Measurements from ENCODE around the gene NCKAP1. TPM values are rescaled to one million over a fixed set of nuclear protein-coding genes. Genes with fewer than 3 reads are reported as not detected.

NCKAP1 gene
- total RNA-seq, 1 donor from 2014 or later, result 106 TPM

DNA sequence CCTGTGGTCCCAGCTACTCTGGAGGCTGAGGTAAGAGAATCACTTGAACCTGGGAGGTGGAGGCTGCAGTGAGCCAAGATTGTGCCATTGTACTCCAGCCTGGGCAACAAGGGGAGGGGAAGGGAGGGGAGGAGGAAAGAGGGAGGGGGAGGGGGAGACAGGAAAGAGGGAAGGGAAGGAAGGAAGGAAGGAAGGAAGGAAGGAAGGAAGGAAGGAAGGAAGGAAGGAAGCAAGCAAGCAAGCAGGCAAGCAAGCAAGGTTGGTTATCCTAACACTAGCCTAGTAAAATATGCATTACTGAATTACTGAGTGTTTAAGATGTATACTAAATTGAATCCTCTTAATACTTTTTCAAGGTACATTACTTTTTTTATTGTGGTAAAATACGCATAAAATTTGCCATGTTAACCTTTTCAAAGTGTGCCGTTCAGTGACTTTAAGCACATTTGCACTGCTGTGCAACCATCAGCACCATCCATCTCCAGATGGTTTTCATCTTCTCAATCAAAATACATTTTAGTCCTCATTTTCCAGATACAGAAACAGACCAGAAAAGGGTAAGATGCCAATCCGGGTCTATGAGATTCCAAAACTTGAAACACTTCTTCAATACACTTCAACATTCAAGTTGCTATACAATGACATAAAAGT lies 28.9 kb downstream of the NCKAP1 start:
- no peaks in the 10 kb centered on the region for H3K9me3 Mint-ChIP-seq
- peaks cover 2% of the 10 kb centered on the region for H3K36me3 Mint-ChIP-seq (ENCODE audit: low read depth)
- no peaks in the 10 kb centered on the region for H3K27me3 Mint-ChIP-seq (ENCODE audit: low read depth)
- peaks cover 27% of the 10 kb centered on the region for H3K4me1 Mint-ChIP-seq
- H3K4me3 Mint-ChIP-seq, result no peak overlapping the region
- TF ChIP-seq, protein P1, sequence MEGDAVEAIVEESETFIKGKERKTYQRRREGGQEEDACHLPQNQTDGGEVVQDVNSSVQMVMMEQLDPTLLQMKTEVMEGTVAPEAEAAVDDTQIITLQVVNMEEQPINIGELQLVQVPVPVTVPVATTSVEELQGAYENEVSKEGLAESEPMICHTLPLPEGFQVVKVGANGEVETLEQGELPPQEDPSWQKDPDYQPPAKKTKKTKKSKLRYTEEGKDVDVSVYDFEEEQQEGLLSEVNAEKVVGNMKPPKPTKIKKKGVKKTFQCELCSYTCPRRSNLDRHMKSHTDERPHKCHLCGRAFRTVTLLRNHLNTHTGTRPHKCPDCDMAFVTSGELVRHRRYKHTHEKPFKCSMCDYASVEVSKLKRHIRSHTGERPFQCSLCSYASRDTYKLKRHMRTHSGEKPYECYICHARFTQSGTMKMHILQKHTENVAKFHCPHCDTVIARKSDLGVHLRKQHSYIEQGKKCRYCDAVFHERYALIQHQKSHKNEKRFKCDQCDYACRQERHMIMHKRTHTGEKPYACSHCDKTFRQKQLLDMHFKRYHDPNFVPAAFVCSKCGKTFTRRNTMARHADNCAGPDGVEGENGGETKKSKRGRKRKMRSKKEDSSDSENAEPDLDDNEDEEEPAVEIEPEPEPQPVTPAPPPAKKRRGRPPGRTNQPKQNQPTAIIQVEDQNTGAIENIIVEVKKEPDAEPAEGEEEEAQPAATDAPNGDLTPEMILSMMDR (conservative IDR thresholded peaks at IDR 0.05), result no peak
- DNase-seq (ENCODE audit: low read depth, low spot score), result no peak
- no peak overlapping the region for H3K27ac Mint-ChIP-seq (ENCODE audit: unreplicated experiment)

DNA sequence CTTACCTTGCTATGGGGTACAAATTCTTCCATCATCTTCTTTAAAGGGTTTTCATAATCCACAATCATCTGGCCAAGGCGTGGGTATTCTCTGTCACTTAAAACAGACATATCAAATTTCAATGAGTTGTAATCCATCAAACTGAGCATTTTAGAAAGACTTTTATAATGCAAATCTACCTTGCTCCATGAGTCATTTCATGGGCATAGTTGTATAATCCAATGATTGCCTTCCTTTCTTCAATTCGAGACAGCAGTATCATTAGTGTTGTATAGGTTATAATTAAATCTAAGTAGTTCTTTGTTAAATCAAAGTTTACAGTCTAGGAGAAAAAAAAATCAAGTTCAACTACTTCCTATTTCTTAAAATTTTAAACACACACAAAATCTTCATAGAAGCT lies 36.3 kb downstream of the NCKAP1 start:
- TF ChIP-seq, protein P1 (conservative IDR thresholded peaks at IDR 0.05), result no peak
- H3K27ac Mint-ChIP-seq (ENCODE audit: unreplicated experiment), result no peak overlapping the region
- no peak overlapping the region for H3K4me3 Mint-ChIP-seq
- H3K4me1 Mint-ChIP-seq, result peaks cover 5% of the 10 kb centered on the region
- DNase-seq (ENCODE audit: low read depth, low spot score), result no peak
- H3K27me3 Mint-ChIP-seq (ENCODE audit: low read depth), result no peaks in the 10 kb centered on the region
- peaks cover 32% of the 10 kb centered on the region for H3K36me3 Mint-ChIP-seq (ENCODE audit: low read depth)
- H3K9me3 Mint-ChIP-seq, result peaks cover 3% of the 10 kb centered on the region

DNA sequence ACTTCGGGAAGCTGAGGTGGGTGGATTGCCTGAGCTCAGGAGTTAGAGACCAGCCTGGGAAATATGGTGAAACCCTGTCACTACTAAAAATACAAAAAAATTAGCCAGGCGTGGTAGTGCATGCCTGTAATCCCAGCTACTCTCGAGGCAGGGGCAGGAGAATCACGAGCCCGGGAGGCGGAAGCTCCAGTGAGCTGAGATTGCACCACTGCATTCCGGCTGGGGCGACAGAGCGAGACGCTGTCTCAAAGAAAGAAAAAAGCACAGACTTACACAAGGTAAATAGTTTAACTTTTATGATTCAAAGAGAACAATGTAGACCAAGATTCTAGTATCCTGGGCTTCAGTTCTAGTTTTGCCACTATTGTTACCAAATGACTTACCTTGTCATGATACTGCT lies 37.4 kb downstream of the NCKAP1 start:
- TF ChIP-seq, protein P1 (conservative IDR thresholded peaks at IDR 0.05), result no peak
- Mint-ChIP-seq H3K4me3 (no peak overlapping the region), H3K9me3 (peaks cover 3% of the 10 kb centered on the region)

DNA sequence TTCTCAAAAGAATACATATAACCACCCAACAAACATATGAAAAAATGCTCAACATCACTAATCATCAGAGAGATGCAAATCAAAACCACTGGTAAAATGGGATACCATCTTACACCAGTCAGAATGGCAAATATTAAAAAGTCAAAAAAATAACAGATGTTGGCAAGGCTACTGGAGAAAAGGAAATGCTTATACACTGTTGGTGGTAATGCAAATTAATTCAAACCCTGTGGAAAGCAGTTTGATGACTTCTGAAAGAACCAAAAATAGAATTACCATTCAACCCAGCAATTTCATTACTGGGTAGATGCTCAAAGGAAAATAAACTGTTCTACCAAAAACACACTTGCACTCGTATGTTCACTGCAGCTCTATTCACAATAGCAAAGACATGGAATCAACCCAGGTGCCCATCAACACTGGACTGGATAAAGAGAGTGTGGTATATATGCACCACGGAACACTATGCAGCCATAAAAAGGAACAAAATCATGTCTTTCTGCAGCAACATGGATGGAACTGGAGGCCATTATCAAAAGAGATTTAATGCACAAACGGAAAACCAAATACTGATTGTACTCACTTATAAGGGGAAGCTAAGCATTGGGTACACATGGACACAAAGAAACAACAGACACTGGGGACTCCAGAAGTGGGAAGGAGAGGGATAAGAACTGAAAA lies 38.8 kb downstream of the NCKAP1 start:
- Mint-ChIP-seq H3K4me3 (no peak overlapping the region), H3K4me1 (peaks cover 5% of the 10 kb centered on the region), H3K27ac (ENCODE audit: unreplicated experiment) (peak overlapping the region; percentile 35), H3K27me3 (ENCODE audit: low read depth) (no peaks in the 10 kb centered on the region), H3K9me3 (peaks cover 3% of the 10 kb centered on the region), H3K36me3 (ENCODE audit: low read depth) (peaks cover 37% of the 10 kb centered on the region)
- TF ChIP-seq, protein P1 (conservative IDR thresholded peaks at IDR 0.05), result no peak
- DNase-seq (ENCODE audit: low read depth, low spot score), result no peak

More for the DNA sequence above, 37.4 kb downstream of the NCKAP1 start:
- Mint-ChIP-seq H3K27ac (ENCODE audit: unreplicated experiment) (no peak overlapping the region), H3K36me3 (ENCODE audit: low read depth) (peaks cover 32% of the 10 kb centered on the region), H3K27me3 (ENCODE audit: low read depth) (no peaks in the 10 kb centered on the region), H3K4me1 (peaks cover 5% of the 10 kb centered on the region)
- DNase-seq (ENCODE audit: low read depth, low spot score), result no peak

DNA sequence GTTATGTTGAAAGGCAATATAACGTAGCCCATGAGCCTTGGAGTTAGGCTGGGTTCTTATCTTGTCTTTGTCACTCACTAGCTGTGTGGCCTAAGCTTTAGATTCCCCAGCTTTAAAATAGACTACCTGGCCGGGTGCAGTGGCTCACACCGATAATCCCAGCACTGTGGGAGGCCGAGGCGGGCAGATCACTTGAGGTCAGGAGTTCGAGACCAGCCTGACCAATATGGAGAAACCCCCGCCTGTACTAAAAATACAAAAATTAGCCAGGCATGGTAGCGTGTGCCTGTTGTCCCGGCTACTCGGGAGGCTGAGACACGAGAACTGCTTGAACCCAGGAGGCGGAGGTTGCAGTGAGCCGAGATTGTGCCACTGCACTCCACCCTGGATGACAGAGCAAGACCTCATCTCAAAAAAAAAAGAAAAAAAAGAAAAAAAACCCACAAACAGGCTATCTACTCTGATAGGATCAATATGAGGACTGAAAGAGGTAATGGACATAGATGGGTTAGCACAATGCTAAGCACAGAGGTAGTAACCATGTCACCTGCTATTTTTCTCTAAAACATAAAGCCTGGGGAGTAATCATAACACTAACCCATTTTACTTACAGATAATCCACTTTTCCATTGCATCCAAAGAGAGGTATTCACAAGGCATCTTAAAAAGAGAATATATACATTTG lies 43.9 kb downstream of the NCKAP1 start:
- TF ChIP-seq, protein P1 (conservative IDR thresholded peaks at IDR 0.05), result no peak
- H3K9me3 Mint-ChIP-seq, result no peaks in the 10 kb centered on the region
- H3K36me3 Mint-ChIP-seq (ENCODE audit: low read depth), result peaks cover 39% of the 10 kb centered on the region
- no peaks in the 10 kb centered on the region for H3K4me1 Mint-ChIP-seq
- DNase-seq (ENCODE audit: low read depth, low spot score), result no peak
- no peak overlapping the region for H3K27ac Mint-ChIP-seq (ENCODE audit: unreplicated experiment)
- H3K4me3 Mint-ChIP-seq, result no peak overlapping the region
- H3K27me3 Mint-ChIP-seq (ENCODE audit: low read depth), result no peaks in the 10 kb centered on the region

All from neural crest cell (in vitro differentiated cells).